Stimulated activated CD4-positive, alpha-beta T cell treated with anti-CD3 and anti-CD28 coated beads, TNF-alpha, amount 100 ng/mL, for 4 hours (primary cell): ENCODE measurements around the gene B4GALT2.

ENCODE experiments used
- DNase-seq, 3 experiments: peaks; one replicate each; pipeline ENCODE4 v3.0.0-alpha.2; 2020; ENCODE audit warnings: low read depth in 3 of 3

The B4GALT2 gene

GRCh38 chr1:44029911-44030604, 51.0 kb downstream of the B4GALT2 start:
- peak; percentile 76 to 86 (median 80) for DNase-seq

GRCh38 chr1:44030605-44031251, 51.7 kb downstream of the B4GALT2 start:
- peak in 2 of 3 experiments; percentile 31 to 41 for DNase-seq

- DNase-seq = peak; percentile 18 to 41 (median 32)
Measured at GRCh38 chr1:44031252-44032169, 52.5 kb downstream of the B4GALT2 start, which contains the start of gene SLC6A9. SLC6A9 (minus strand) TSS chr1:44031462; CDS start chr1:44024277, 7,185 bp downstream.

GRCh38 chr1:44032170-44032790, 53.3 kb downstream of the B4GALT2 start:
- no peak for DNase-seq

GRCh38 chr1:44033041-44033575, 54.1 kb downstream of the B4GALT2 start:
- no peak for DNase-seq

GRCh38 chr1:44033756-44034155, 54.7 kb downstream of the B4GALT2 start:
- no peak for DNase-seq

- no peak for DNase-seq
Measured at GRCh38 chr1:44034423-44034822, 55.4 kb downstream of the B4GALT2 start.

GRCh38 chr1:44034976-44035716, 56.1 kb downstream of the B4GALT2 start:
- DNase-seq = no peak

- DNase-seq = no peak
Measured at GRCh38 chr1:44035726-44036408, 56.9 kb downstream of the B4GALT2 start.

GRCh38 chr1:44036409-44037139, 57.6 kb downstream of the B4GALT2 start:
- DNase-seq = peak; percentile 28 to 56 (median 43)

GRCh38 chr1:44037154-44037553, 58.1 kb downstream of the B4GALT2 start:
- no peak for DNase-seq

- DNase-seq = no peak
Measured at GRCh38 chr1:44038876-44039657, 60.1 kb downstream of the B4GALT2 start.

GRCh38 chr1:44040418-44040817, 61.4 kb downstream of the B4GALT2 start:
- no peak for DNase-seq
